B cell (primary cell): Measurements from ENCODE around the gene FBXO34. TPM values are rescaled to one million over a fixed set of nuclear protein-coding genes. Genes with fewer than 3 reads are reported as not detected.

ENCODE experiments used
- ATAC-seq: fragments of 200-7000 bp; cut with Tn5 transposase; one replicate; pipeline ENCODE4 v1.10.0; 2021; ENCODE audit warnings: low read depth, mild to moderate bottlenecking, moderate number of reproducible peaks, moderate library complexity
- CTCF ChIA-PET: fragments of 350-600 bp; sonication (Branson Sonifier 250); formaldehyde crosslinking; loops from one replicate; lab custom pipeline; 2021; ENCODE audit warnings: antibody characterized with exemption, inconsistent platforms; lab: Charles Lee
- POLR2A ChIA-PET: fragments of 350-600 bp; sonication (Branson Sonifier 250); formaldehyde crosslinking; loops from one replicate; lab custom pipeline; 2021; ENCODE audit warnings: antibody characterized with exemption; lab: Charles Lee
- DNase-seq: peaks from one replicate; pipeline ENCODE4 v3.0.0; 2013
- H2AFZ ChIP-seq: 2 replicates; pipeline ENCODE4 v1.6.1; 2012; ENCODE audit warnings: mild to moderate bottlenecking, low read depth, low read length; ENCODE audit not compliant: insufficient read depth, poor library complexity, severe bottlenecking
- H3K27ac ChIP-seq, 2 donors: 1 replicate in 1 of 2; 2 replicates in 1 of 2; pipeline ENCODE4 v1.5.1; 2012 to 2013; ENCODE audit warnings: low read length in 2 of 2, mild to moderate bottlenecking in 2 of 2, moderate library complexity in 1 of 2
- H3K27me3 ChIP-seq, 4 experiments: fragments of 200-600 bp in 1 of 4; sonication (generic) in 1 of 4; replicated peaks in 1 of 4; 1 replicate in 2 of 4; 2 replicates in 2 of 4; pipeline versions ENCODE4 v1.6.1 to v1.7.0; 2013 to 2016; ENCODE audit warnings: low read length in 3 of 4, mild to moderate bottlenecking in 2 of 4, mixed read lengths in 1 of 4, moderate library complexity in 1 of 4; ENCODE audit not compliant: insufficient read depth in 4 of 4, control insufficient read depth in 3 of 4; ENCODE audit errors: control extremely low read depth in 1 of 4
- H3K36me3 ChIP-seq, 2 experiments: replicated peaks in 1 of 2; 1 replicate in 1 of 2; 2 replicates in 1 of 2; pipeline versions ENCODE4 v1.6.1 to v1.7.1; 2013; ENCODE audit warnings: low read length in 1 of 2; ENCODE audit not compliant: insufficient read depth in 2 of 2, control insufficient read depth in 1 of 2; ENCODE audit errors: control extremely low read depth in 1 of 2, extremely low read depth in 1 of 2
- H3K4me1 ChIP-seq, 2 donors: fragments of 200-600 bp in 1 of 2; sonication (generic) in 1 of 2; 1 replicate in 1 of 2; 2 replicates in 1 of 2; pipeline versions ENCODE4 v1.5.1 to v1.6.1; 2013 to 2017; ENCODE audit warnings: low read length in 2 of 2; ENCODE audit not compliant: control insufficient read depth in 2 of 2, insufficient read depth in 2 of 2
- H3K4me2 ChIP-seq: replicated peaks from 2 replicates; pipeline ENCODE3; 2012; ENCODE audit warnings: mild to moderate bottlenecking, low read depth, low read length; ENCODE audit not compliant: poor library complexity, severe bottlenecking
- H3K4me3 ChIP-seq, 5 experiments: fragments of 200-600 bp in 1 of 5; sonication (generic) in 1 of 5; 1 replicate in 3 of 5; 2 replicates in 2 of 5; pipeline versions ENCODE4 v1.5.1 to v1.7.0; 2011 to 2016; ENCODE audit warnings: low read length in 4 of 5, mild to moderate bottlenecking in 4 of 5, low read depth in 2 of 5, control low read depth in 1 of 5, moderate library complexity in 1 of 5; ENCODE audit not compliant: insufficient read depth in 1 of 5; ENCODE audit errors: control extremely low read depth in 1 of 5, extremely low read depth in 1 of 5
- H3K79me2 ChIP-seq: fragments of 200-600 bp; sonication (generic); one replicate; pipeline ENCODE4 v1.6.0; 2016; ENCODE audit warnings: low read length; ENCODE audit not compliant: control insufficient read depth, insufficient read depth
- H3K9ac ChIP-seq: fragments of 200-600 bp; sonication (generic); 2 replicates; pipeline ENCODE4 v1.6.1; 2017; ENCODE audit warnings: mild to moderate bottlenecking, low read length, moderate library complexity
- H3K9me3 ChIP-seq, 3 donors: one replicate each; pipeline versions ENCODE4 v1.6.1 to v1.7.1; 2013; ENCODE audit warnings: low read length in 2 of 3; ENCODE audit not compliant: control insufficient read depth in 2 of 3, insufficient read depth in 1 of 3; ENCODE audit errors: control extremely low read depth in 1 of 3
- H4K20me1 ChIP-seq: 2 replicates; pipeline ENCODE4 v1.6.0; 2012; ENCODE audit warnings: mild to moderate bottlenecking, low read length; ENCODE audit not compliant: insufficient read depth, control insufficient read depth, poor library complexity, severe bottlenecking
- H3K27ac Mint-ChIP-seq: one replicate; pipeline ENCODE4 v1.8.0; 2021; ENCODE audit warnings: mixed read lengths
- H3K27me3 Mint-ChIP-seq: one replicate; pipeline ENCODE4 v1.8.0; 2021; ENCODE audit warnings: mixed read lengths
- H3K4me1 Mint-ChIP-seq: one replicate; pipeline ENCODE4 v1.8.0; 2021; ENCODE audit warnings: mixed read lengths
- H3K4me3 Mint-ChIP-seq: one replicate; pipeline ENCODE4 v1.8.0; 2021; ENCODE audit warnings: mixed read lengths
- H3K9me3 Mint-ChIP-seq: one replicate; pipeline ENCODE4 v1.8.0; 2022; ENCODE audit warnings: mixed read lengths; ENCODE audit not compliant: insufficient read depth
- EZH2 ChIP-seq: IDR thresholded peaks from 2 replicates; pipeline ENCODE4 v1.6.1; 2012; ENCODE audit warnings: borderline replicate concordance, low read depth, mild to moderate bottlenecking, moderate library complexity, low read length; ENCODE audit not compliant: insufficient read depth, poor library complexity, severe bottlenecking
- WGBS: methylation state at CpG from one replicate; pipeline ENCODE4 v1.1.5; 2013; ENCODE audit warnings: missing lambda C conversion rate; ENCODE audit not compliant: insufficient coverage; 5-methylcytosine and 5-hydroxymethylcytosine counted together
- intact Hi-C: fragments of 100-400 bp; cut with micrococcal nuclease; formaldehyde crosslinking; loops from one replicate; pipeline ENCODE4 v1.10.0; 2022
- polyA plus RNA-seq: library from polyadenylated mRNA; depleted of rRNA; stranded (reverse); fragments of >200 nt; gene quantifications from 2 replicates; pipeline ENCODE4 v1.2.3, GENCODE V29; 2012
- total RNA-seq, 2 donors: library from RNA; stranded (reverse); fragments of 120-200 nt in 1 of 2; gene quantifications; 1 replicate in 1 of 2; 2 replicates in 1 of 2; pipeline versions ENCODE4 v1.2.3 to v1.2.4, GENCODE V29; 2013 to 2022
- TF ChIP-seq, protein P1 (sequence below): fragments of 200-600 bp; IDR thresholded peaks from one replicate; pipeline ENCODE4 v1.8.0; 2022; ENCODE audit warnings: antibody characterized with exemption, mild to moderate bottlenecking

Gene FBXO34
- total and polyA plus RNA-seq, 2 donors (not counting 1 experiment from before 2014, with no cell fraction given), result 8.1 to 27.5 TPM

DNA sequence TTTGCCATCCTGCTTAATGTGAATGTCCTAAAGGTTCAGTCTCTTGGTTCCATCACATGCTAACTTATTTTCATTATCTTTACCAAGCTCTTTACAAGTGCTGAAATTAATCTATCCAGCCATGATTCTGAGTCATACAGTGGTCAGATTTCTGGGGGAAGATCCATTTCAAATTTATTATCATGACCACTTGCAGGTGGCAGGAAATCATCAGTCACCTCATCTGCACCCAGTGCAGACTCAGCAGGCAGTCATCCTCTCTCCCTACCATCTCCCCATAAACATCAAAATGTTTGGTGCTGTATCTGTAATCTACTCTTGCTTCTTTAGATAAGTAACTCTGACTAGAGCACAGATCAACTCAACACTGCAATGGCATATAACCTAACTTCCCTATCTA, 116.9 kb downstream of the FBXO34 start:
- H4K20me1 ChIP-seq, result peaks cover 4% of the 10 kb centered on the region
- intact Hi-C loops, result no loop called here
- no peak for DNase-seq
- ChIA-PET CTCF (no interaction called here), POLR2A (no interaction called here)
- Mint-ChIP-seq H3K9me3 (no peaks in the 10 kb centered on the region), H3K4me1 (no peaks in the 10 kb centered on the region), H3K27me3 (no peaks in the 10 kb centered on the region), H3K27ac (no peak overlapping the region), H3K4me3 (no peak overlapping the region)
- no peaks in the 10 kb centered on the region for H3K4me1 ChIP-seq
- no peaks in the 10 kb centered on the region for H3K9me3 ChIP-seq
- no peak overlapping the region for H3K4me2 ChIP-seq
- TF ChIP-seq, protein P1, sequence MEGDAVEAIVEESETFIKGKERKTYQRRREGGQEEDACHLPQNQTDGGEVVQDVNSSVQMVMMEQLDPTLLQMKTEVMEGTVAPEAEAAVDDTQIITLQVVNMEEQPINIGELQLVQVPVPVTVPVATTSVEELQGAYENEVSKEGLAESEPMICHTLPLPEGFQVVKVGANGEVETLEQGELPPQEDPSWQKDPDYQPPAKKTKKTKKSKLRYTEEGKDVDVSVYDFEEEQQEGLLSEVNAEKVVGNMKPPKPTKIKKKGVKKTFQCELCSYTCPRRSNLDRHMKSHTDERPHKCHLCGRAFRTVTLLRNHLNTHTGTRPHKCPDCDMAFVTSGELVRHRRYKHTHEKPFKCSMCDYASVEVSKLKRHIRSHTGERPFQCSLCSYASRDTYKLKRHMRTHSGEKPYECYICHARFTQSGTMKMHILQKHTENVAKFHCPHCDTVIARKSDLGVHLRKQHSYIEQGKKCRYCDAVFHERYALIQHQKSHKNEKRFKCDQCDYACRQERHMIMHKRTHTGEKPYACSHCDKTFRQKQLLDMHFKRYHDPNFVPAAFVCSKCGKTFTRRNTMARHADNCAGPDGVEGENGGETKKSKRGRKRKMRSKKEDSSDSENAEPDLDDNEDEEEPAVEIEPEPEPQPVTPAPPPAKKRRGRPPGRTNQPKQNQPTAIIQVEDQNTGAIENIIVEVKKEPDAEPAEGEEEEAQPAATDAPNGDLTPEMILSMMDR, result no peak
- TF ChIP-seq EZH2, result no peak
- peaks cover 0 to 37% of the 10 kb centered on the region in 2 experiments for H3K36me3 ChIP-seq
- ATAC-seq, result no peak
- no peak overlapping the region for H3K27ac ChIP-seq
- no peaks in the 10 kb centered on the region for H3K79me2 ChIP-seq
- H3K9ac ChIP-seq, result no peak overlapping the region
- H3K4me3 ChIP-seq, result no peak overlapping the region
- no peak overlapping the region for H2AFZ ChIP-seq
- no peaks in the 10 kb centered on the region for H3K27me3 ChIP-seq

DNA sequence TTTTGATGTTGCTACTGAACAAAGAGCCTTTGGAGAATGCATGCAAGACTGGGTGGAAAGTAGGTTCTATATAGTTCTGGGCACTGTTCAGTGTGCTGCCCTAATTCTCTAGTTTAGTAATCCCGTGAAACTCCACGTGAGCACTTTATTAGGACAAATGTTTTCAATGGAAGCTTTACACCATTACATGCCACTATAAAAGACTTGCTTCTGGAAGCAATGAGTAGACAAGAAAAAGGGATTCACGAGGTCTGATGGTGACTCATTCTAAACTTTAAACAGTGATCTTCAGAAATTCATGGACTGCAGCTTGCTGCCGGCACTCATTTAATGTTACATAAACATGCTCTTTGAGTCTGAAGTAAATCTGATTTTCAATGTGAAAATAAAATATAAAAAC, 118.1 kb downstream of the FBXO34 start:
- H3K27me3 ChIP-seq, result no peaks in the 10 kb centered on the region
- H3K9me3 ChIP-seq, result no peaks in the 10 kb centered on the region
- H3K4me1 ChIP-seq, result no peaks in the 10 kb centered on the region
- no peak overlapping the region for H3K27ac ChIP-seq
- H3K27ac Mint-ChIP-seq, result no peak overlapping the region
- no peaks in the 10 kb centered on the region for H3K27me3 Mint-ChIP-seq
- TF ChIP-seq EZH2, result no peak
- TF ChIP-seq, protein P1, result no peak
- no CpG with 5 or more reads among the region's 4 CpGs for WGBS
- no peaks in the 10 kb centered on the region for H3K79me2 ChIP-seq
- peaks cover 4% of the 10 kb centered on the region for H4K20me1 ChIP-seq
- H2AFZ ChIP-seq, result no peak overlapping the region
- intact Hi-C loops, result no loop called here
- no peak overlapping the region for H3K4me3 ChIP-seq
- DNase-seq (no peak), ATAC-seq (no peak)
- no peak overlapping the region for H3K4me2 ChIP-seq
- peaks cover under 1 to 31% of the 10 kb centered on the region in 2 experiments for H3K36me3 ChIP-seq
- no peak overlapping the region for H3K9ac ChIP-seq
- ChIA-PET CTCF (no interaction called here), POLR2A (no interaction called here)
- H3K4me1 Mint-ChIP-seq, result no peaks in the 10 kb centered on the region
- no peaks in the 10 kb centered on the region for H3K9me3 Mint-ChIP-seq
- H3K4me3 Mint-ChIP-seq, result no peak overlapping the region
